Umbilical cord (tissue), 2 donors: ENCODE results near the gene CTSA. TPM values are rescaled to one million over a fixed set of nuclear protein-coding genes. Genes with fewer than 3 reads are reported as not detected.
"Not testable (repeated sequence)": the region's sequence is repeated elsewhere in the genome, so short reads cannot be mapped to it uniquely, and the experiment has no call there.

Source experiments
- DNase-seq: peaks from one replicate; pipeline ENCODE4 v3.0.0-alpha.2; 2015; ENCODE audit warnings: low spot score
- total RNA-seq: library from RNA; depleted of rRNA; stranded (reverse); fragments of >200 nt; gene quantifications from one replicate; pipeline ENCODE4 v1.2.3, GENCODE V29; 2014; ENCODE audit warnings: low replicate concordance; ENCODE audit not compliant: insufficient read depth

Gene CTSA
- total RNA-seq, 1 donor from 2014 or later = 16.4 TPM

GRCh38 chr20:45866454-45866853, 24.7 kb upstream of the CTSA start:
- DNase-seq = no peak

- DNase-seq = no peak
Measured at GRCh38 chr20:45867136-45867818, 23.9 kb upstream of the CTSA start.

DNA sequence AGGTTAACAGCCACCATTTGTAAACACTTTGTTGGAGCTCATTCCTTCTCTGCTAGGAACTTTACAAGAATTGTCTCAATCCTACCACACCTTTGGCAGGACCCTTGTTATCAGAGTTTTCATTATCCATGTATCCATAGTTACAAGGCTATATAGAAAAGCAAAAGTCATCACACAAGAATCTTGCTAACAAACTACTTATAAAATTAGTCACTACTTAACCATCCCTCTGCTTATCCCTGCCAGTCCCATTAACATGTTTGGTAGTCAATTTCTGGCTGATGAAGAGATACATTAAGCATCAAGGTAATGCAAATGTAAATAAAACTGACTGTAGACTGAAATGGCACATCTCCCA, 23.3 kb upstream of the CTSA start:
- DNase-seq = no peak

DNA sequence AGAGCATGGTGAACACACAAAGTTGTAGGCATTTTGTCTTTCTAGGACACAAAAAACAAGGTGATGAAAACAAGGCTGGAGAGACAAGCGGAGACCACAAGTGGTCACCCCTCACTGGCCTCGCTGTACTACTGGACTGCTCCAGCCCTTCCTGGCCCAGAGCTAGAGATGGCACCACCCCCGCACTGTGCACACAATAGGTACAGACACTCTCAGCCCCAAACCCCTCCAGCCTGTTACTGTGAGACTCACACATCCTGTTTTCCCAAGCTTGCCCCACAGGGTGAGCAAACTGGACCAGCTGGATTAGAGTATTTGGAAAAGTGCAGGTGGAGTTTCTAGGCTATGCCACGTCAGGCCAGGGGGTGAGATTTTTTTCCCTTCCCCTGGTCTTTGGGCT, 18.5 kb upstream of the CTSA start:
- DNase-seq = no peak

DNA sequence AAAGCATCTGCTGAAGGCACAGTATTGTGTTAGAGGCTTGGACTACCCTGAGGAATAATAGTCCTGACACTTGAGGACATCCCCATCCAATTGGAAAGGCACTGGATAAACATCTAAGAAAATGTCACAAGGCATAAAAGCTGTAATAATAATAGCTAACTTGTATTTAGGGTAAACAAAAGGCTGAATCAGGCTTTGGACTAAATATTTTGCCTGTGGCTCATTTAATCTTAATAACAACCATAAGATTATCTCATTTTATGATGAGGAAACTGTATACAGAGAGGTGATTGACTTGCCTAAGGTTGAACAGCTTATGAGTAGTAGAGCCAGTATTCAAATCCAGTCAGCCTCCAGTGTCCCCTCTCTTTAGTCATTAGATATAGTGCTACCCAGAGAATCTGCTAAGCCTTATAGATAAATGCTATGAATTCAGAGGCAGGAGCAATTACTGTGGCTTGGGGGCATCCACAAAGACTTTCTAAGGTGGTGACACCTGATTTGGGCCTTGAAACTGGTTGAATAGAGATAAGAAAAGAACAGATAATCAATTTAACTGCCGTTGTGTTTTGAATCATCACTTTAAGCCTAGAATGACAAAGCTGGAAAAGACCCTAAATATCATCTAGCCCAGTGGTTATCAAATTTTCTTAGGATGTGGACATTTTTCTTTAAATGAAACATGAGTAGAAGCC, 17.6 kb upstream of the CTSA start:
- DNase-seq = no peak

DNA sequence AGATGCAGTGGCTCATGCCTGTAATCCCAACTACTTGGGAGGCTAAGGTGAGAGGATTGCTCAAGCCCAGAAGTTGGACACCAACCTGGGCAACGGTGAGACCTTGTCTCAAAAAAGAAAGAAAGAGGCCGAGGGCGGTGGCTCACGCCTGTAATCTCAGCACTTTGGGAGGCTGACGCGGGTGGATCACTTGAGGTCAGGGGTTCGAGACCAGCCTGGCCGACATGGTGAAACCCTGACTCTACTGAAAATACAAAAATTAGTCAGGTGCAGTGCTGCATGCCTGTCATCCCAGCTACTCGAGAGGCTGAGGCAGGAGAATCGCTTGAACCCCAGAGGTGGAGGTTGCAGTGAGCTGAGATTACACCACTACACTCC, 17.0 kb upstream of the CTSA start:
- DNase-seq = not testable (repeated sequence)

GRCh38 chr20:45874576-45874975, 16.6 kb upstream of the CTSA start:
- DNase-seq = no peak

GRCh38 chr20:45878076-45878761, 12.9 kb upstream of the CTSA start:
- peak; percentile 36 for DNase-seq

- peak; percentile 100 for DNase-seq
Measured at GRCh38 chr20:45880988-45881788, 9.9 kb upstream of the CTSA start, which contains the start of gene ZSWIM1. ZSWIM1 (plus strand) TSS chr20:45881227; CDS start chr20:45882593, 1,366 bp downstream.

GRCh38 chr20:45882469-45883099, 8.6 kb upstream of the CTSA start:
- no peak for DNase-seq

DNA sequence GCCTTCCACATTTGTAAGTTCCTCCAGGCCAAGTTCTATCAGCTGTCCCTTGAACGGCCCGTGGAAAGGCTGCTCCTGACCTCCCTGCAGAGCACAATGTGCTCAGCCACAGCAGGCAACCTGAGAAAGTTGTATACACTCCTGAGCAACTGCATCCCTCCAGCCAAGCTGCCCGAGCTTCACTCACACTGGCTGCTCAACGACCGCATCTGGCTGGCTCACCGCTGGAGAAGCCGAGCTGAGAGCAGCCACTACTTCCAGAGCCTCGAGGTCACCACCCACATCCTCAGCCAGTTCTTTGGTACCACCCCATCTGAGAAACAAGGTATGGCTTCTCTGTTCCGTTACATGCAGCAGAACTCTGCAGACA, 8.1 kb upstream of the CTSA start:
- no peak for DNase-seq

GRCh38 chr20:45886590-45887345, 4.4 kb upstream of the CTSA start:
- no peak for DNase-seq

- DNase-seq = no peak
Measured at GRCh38 chr20:45887346-45887715, 3.8 kb upstream of the CTSA start, which contains the start of gene SPATA25. SPATA25 (minus strand) TSS chr20:45887622; CDS start chr20:45887590, 32 bp downstream.

DNA sequence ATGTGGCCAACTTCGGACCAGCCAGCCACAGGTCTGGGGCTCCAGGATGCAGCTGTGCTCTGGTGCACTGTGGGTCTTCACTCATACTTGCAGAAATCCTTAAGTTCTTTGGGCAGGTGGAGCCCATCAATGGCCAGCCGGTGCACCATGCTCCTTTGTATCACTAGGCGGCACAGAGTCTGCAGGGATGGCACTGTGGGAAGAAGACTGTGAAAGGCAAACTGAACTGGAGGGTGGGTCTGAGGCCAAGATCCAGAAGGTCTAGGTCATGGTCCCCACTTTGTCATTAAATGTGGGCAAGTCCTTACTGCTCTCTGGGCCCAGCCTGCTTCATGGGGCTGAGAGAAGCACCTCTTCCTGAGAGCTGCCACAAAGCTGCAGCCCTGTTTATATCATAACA, 2.5 kb upstream of the CTSA start:
- DNase-seq = no peak

DNA sequence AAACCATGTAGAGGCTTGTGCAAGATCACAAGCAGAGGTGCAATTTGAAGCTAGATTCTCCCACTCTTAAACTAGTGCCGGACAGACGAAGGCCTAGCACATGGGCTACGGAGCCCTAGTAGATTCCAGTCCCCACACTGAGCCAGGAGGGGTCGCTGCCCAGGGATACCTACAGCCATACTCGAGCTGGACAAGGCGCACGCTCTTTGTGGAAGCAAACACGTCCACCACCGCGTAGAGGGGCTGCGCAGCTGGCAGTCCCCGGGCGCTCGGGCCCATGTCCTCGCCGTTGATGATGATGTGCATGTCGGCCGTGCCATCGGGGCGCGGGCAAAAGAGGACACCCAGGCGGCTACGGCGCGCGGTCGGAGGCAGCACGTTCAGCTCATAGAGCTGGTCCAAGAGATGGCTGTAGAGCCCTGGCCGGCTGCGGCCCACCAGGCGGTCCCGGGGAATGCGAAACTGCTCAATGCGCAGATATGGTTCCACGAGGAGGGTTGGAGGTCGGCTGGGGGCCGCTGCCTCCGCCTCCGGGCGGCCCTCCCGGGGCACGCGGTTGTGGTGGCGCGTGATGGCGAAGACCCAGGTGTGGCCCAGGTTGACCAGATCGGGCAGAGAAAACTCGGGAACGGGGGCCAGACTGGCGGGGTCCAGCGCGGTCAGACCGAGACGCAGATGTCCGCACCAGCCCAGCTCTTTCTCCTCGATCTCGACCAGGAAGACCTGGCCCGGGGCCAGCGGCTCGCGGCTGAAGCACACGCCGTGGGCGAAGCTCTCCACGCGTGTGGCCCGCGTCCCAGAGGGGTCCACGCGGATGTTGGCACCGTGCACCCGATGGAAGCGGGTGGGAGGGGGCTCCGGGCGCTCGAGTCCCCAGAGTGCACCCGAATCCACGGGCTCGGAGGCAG, 804 bp upstream of the CTSA start:
- DNase-seq = peak; percentile 87

DNA sequence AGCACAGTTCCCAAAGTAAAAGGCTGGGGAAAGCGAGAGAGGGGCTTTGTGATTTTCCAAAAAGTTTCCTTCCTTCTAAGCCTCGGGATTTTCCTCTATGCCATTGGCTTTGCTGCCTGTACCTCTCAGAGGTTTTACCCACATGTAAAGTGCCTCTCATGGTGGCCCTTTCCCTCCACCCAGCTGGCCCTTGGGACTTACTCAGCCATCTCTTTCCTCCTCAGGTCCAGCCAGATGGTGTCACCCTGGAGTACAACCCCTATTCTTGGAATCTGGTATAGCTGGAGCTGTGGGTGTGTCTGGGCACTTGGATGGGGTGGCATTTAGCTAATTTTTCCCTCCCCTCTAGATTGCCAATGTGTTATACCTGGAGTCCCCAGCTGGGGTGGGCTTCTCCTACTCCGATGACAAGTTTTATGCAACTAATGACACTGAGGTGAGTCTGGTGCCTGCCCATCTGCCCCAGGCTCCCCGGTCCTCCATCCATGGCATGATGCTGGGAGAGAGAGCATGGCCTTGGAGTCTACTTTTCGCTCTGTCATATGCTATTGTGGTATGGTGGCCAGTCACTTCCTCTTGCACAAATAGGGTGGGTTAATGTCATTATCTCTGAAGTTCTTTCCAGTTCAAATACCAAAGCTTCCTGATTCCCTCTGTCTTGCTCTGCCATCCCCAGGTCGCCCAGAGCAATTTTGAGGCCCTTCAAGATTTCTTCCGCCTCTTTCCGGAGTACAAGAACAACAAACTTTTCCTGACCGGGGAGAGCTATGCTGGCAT, 1.1 kb downstream of the CTSA start:
- no peak for DNase-seq

- no peak for DNase-seq
Measured at GRCh38 chr20:45892828-45893500, 1.8 kb downstream of the CTSA start.

GRCh38 chr20:45893831-45894230, 2.7 kb downstream of the CTSA start:
- no peak for DNase-seq
